HPDE6-E6E7 (cell line): Measurements from ENCODE around the gene DCUN1D3.
"Not testable (repeated sequence)": the region's sequence is repeated elsewhere in the genome, so short reads cannot be mapped to it uniquely, and the experiment has no call there.

ENCODE experiments used
- DNase-seq: peaks from one replicate; pipeline ENCODE4 v3.0.0; 2011; ENCODE audit warnings: missing footprints; ENCODE audit errors: extremely low spot score

Gene DCUN1D3

GRCh38 chr16:20862162-20862960 is 37.8 kb downstream of the DCUN1D3 start:
- no peak for DNase-seq

DNA sequence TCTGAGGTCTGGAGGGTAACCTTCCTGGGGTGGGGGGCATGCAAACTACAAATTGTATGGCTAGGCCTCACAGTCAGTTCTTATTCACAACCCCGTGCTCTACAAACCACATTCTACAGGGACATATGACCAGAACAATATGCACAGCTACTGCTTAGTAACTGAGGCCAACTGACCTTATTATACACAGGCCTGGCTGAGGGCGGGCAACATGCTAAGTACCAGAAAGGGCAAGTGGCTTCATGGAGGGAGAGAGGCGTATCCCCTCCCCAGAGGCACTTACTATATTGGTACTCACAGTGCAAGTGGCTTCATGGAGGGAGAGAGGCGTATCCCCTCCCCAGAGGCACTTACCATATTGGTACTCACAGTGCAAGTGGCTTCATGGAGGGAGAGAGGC is 39.2 kb downstream of the DCUN1D3 start:
- DNase-seq = not testable (repeated sequence)

- no peak for DNase-seq
Observed at GRCh38 chr16:20860361-20860760, 39.8 kb downstream of the DCUN1D3 start.

DNA sequence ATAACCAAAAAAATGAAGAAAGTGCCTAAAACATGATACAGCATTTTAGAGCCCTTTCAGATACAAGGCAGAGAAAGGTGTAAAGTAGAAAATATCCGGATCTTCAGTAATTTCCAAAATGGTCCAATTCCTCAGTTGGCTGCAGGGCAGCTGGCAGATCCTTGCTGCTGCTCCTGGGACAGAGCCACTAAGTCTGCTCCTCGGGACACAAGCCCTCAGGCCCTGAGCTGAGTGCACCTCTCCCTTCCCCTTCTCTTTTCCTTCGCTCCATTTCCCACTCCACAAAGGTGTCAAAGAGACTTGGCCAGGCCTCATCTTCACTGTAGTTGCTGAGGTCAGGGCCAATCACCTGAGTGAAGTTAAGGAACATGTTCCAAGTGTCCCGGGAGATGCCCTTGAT is 40.5 kb downstream of the DCUN1D3 start:
- no peak for DNase-seq

GRCh38 chr16:20859229-20859628 is 40.9 kb downstream of the DCUN1D3 start:
- DNase-seq = no peak

DNA sequence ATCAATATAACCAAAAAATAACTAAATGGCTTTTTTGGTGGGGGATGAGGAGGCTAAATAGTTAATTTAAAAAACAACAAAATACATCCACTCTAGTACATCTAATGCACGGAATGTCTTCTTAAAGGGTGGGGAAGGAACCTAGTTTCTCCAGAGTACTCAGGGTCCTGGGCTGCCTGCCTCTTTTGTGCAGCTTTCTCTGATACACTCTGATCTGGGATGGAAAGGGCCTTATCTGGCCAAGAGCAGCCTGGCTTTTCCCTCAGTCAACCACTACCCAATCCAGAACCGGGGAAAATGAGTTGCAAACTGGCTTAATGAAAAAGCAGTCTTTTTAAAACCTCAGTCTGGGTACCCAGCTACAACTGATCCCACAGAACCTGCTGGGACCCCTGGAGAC is 42.9 kb downstream of the DCUN1D3 start:
- no peak for DNase-seq

DNA sequence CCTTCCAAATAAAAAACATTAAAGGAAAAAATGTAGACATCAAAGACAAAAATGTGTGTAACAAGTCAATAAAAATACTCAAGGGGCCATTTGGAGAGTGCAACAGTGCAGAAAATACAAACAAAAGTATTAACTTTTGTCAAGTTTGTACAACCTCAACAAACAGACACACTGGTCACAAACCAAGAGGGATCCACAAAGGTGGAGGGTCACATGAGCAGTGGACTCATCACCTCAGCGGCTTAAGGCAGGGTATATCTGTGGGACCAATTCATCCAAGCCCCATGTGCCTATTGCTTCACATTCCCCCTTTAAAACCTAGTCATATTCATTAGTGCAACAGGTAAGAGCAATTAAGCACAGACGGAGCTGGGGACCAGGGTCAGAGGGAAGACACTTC is 45.2 kb downstream of the DCUN1D3 start:
- no peak for DNase-seq

GRCh38 chr16:20853981-20854620 is 46.1 kb downstream of the DCUN1D3 start:
- no peak for DNase-seq

GRCh38 chr16:20853143-20853542 is 47.0 kb downstream of the DCUN1D3 start:
- DNase-seq = no peak

- DNase-seq = peak; percentile 53
Observed at GRCh38 chr16:20851601-20852000, 48.6 kb downstream of the DCUN1D3 start.

DNA sequence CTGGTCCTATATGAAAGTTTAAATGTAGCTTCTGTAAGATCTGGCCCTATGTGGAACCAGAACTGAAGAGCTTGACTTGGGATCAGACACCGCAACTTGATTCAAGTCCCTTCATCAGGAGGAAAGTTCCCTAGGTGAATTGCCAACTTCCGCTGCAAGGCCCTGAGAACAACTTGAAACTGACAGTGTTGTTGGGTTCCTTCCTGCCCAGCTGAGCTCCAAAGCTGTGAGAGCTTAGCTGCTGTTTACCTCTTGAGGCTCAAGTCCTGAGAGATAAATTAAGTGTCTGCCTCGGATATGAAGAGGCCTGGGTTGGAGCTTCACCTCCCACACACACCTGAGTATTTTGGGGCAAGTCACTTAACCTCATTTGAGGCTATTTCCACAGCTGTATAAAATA is 49.2 kb downstream of the DCUN1D3 start:
- no peak for DNase-seq

DNA sequence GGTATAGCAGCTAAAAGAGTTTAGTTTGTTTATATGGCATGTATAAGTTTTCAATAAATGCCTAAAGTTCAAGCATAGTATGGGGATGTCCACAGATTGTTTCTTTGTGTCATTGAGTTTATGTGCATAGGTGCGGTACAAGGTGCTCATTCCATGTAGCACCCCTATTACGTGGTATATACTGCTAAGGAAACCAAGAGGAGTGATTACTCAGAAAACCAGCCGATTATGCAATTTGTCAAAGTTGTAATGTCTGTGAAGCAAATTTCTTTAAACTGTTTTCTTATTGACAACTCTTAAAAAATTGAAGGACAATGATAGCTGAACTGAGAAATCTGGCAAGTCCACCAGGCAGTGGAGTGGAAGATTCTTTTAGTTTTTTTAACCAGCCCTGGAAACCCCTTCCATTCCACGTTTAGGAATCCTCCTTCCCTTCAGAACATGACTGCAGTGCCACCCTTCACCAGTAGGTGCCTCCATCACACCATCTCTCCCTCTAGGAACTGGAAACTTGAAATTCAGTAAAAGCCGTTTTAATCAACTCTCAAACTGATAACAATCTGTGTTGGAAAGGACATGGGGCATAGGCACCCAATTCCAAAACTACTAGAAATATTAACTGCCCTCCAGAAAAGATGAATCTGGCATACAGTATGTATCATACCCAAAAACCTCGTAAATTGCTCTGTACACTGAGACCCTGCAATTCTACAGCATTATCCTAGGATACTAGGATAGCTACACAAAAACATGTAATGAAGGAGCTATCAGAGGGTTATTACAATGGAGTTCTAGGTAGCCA is 50.4 kb downstream of the DCUN1D3 start:
- no peak for DNase-seq

- no peak for DNase-seq
Observed at GRCh38 chr16:20847550-20847949, 52.6 kb downstream of the DCUN1D3 start.

- DNase-seq = no peak
Observed at GRCh38 chr16:20846551-20846950, 53.6 kb downstream of the DCUN1D3 start.

- no peak for DNase-seq
Observed at GRCh38 chr16:20846030-20846429, 54.1 kb downstream of the DCUN1D3 start.

GRCh38 chr16:20844588-20844987 is 55.6 kb downstream of the DCUN1D3 start:
- DNase-seq = no peak

GRCh38 chr16:20844054-20844453 is 56.1 kb downstream of the DCUN1D3 start:
- DNase-seq = no peak

- no peak for DNase-seq
Observed at GRCh38 chr16:20839504-20839903, 60.7 kb downstream of the DCUN1D3 start.

DNA sequence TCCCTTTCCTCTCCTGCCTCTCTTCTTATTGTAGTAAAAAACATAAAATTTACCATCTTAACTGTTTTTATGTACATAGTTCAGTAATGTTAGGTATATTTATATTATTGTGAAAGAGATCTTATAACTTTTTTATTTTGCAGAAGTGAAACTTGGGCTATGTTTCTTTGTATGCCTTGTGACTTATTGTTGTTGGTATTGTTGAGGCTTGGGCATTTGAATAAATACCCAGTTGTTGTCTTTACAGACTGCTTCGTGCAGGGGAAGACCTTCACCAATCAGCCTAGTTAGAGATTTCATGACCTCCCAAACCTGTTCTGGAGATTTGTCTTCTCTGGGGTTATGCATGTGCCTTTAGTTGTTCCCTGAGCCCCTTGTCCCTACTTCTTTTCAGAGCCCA is 61.9 kb downstream of the DCUN1D3 start:
- no peak for DNase-seq

- DNase-seq = no peak
Observed at GRCh38 chr16:20833086-20833485, 67.1 kb downstream of the DCUN1D3 start.

GRCh38 chr16:20830372-20830771 is 69.8 kb downstream of the DCUN1D3 start:
- no peak for DNase-seq

GRCh38 chr16:20829536-20829935 is 70.6 kb downstream of the DCUN1D3 start:
- DNase-seq = no peak
